SK-MEL-5 (cell line): ENCODE results near the gene TGIF1. TPM values are rescaled to one million over a fixed set of nuclear protein-coding genes. Genes with fewer than 3 reads are reported as not detected.
"Not testable (repeated sequence)": the region's sequence is repeated elsewhere in the genome, so short reads cannot be mapped to it uniquely, and the experiment has no call there.

ENCODE experiments used
- DNase-seq: peaks from one replicate; pipeline ENCODE4 v3.0.0-alpha.2; 2016; ENCODE audit warnings: low read depth, low spot score
- in situ Hi-C: cut with HindIII; loops from 2 replicates; pipeline ENCODE4 v1.10.0; 2016; ENCODE audit warnings: low sequenced_read_pairs, high pct_unique_total_duplicates, low pct_unique_long_range_greater_than_20kb
- total RNA-seq: library from RNA; depleted of rRNA; stranded (reverse); fragments of >200 nt; shearing (Covaris generic); gene quantifications from 2 replicates; pipeline ENCODE4 v1.2.3, GENCODE V29; 2014

Gene TGIF1
- total RNA-seq, 1 experiment from 2014 or later, result 210 TPM

DNA sequence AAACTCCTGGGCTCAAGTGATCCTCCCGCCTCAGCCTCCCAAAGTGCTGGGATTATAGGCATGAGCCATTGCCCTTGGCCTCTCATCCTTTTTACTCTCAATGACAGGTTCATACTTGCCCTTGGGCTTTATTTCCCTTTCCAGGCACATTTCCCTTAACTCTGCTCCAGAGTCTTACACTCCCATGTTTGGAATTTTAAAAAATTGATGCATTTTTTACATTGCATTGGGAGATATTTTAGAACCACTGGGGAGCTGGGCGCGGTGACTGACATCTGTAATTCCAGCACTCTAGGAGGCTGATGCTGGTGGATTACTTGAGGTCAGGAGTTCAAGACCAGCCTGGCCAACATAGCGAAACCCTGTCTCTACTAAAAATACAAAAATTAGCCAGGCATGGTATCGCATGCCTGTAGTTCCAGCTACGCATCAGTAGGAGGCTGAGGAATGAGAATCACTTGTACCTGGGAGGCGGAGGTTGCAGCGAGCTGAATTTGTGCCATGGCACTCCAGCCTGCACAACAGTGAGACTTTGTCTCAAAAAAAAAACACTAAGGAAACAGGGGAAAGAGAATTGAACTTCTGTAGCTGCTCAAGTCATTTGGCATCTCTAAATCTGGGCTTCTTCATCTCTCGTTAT lies 18.2 kb downstream of the TGIF1 start:
- no peak for DNase-seq
- in situ Hi-C loops, result no loop called here

DNA sequence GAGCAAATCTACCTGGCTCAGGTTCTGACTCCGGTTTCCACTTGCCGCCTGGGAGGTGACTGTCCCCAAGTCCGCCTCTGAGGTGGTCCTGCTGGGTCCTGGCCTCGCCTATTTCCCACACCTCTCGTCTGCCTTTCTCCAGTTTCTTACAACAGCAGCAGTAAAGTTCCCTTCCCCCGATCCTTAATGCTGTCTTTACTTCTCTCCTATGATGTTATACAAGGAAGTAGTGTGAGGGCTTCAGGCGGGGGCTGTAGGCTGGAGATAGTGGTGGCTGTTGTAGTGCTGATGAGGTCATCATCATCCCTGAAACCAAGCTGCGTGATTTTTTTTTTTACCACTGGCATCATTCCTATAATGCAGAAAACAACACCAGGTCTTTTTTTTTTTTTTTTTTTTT lies 18.9 kb downstream of the TGIF1 start:
- in situ Hi-C loops, result no loop called here
- DNase-seq, result peak; percentile 82

DNA sequence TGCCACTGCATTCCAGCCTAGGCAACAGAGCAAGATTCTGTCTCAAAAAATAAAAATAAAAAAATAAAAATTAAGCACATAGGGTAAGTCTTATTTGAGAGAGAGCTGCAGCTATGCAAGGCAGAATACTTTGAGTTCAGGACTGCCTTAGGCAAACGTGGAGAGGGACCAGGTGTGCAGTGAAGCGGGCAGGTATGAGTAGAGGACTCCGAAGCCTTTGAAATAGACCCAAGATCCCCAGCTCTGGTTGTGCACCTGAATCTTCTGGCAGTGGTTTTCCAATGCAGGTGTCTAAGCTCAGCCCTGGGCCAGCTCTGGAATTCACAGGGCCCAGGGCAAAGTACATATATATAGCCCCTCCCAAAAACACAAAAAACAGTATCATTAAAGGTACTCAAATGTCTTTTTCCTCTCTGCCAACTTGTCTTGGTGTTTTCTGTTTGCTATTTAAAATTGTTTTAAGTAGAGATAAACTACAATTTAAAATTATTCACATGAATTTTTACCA lies 21.2 kb downstream of the TGIF1 start:
- in situ Hi-C loops, result no loop called here
- DNase-seq, result no peak

DNA sequence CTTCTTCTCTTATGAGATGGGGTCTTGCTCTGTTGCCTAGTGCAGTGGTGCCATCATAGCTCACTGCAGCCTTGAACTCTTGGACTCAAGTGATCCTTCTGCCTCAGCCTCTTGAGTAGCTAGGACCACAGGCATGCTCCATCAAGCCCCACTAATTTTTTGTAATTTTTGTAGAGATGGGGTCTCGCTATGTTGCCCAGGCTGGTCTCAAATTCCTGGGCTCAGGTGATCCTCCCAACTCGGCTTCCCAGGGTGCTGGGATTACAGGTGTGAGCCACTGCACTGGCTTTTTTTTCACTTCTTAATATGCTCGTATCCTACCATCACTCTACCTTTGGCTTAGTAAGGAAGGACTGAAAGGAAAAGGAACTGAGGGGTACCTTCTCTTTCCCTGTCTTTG lies 22.1 kb downstream of the TGIF1 start:
- in situ Hi-C loops, DNase-seq: not testable (repeated sequence)

DNA sequence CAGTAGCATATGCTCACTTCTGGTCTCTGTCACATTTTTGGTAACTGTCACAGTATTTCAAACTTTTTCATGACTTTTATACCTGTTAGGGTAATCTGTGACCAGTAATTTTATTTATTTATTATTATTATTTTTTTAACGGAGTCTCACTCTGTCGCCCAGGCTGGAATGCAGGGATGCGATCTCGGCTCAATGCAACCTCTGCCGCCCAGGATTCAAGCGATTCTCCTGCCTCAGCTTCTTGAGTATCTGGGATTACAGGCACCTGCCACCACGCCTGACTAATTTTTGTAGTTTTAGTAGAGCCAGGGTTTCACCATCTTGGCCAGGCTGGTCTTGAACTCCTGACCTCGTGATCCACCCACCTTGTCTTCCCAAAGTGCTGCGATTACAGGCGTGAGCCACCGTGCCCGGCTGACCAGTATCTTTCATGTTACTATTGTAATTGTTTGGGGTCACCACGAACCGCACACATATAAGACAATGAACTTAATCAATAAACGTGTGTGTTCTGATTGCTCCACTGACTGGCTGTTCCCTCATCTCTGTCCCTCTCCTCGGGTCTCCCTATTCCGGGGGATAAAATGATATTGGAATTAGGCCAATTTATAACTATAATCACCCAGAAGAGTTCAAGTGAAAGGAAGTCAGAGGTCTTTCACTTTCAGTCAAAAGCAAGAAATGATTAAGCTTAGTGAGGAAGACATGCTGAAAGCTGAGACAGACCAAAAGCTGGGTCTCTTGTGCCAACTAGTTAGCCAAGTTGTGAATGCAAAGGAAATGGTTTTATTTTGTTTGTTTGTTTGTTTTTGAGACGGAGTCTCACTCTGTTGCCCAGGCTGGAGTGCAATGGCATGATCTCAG lies 22.9 kb downstream of the TGIF1 start:
- in situ Hi-C loops, result no loop called here
- no peak for DNase-seq

DNA sequence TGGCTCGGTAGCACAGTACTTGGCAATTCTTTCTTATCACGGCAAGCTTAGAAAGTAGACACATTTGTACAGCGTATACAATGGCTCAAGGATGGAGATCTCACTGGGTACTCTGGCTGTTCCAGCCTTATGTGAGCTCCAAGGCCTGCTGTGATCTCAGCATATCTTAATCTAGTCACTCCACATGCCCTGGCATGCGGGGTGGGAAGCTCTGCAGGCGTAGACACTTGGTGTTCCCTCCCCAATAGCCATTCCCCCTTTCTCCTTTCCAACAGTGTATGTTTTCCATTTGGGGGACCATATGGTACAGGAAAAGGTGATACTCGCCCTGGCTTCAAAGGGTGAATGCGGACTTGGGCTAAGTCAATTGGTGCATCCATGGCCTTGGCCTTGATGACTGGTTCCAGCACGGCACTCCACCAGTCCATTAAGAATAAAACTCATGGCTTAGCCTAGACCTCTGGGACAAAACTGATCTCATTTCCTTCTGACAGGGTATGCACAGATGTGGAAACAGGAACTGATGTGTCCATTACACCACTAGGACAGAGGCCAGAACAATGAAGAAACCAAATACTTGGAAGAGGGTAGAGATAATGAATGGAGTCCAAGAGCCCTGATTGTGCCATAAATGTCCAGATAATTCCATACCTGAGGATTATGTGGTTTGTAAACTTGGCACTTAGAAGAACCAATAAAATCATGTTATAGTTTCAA lies 28.4 kb downstream of the TGIF1 start:
- DNase-seq, result no peak
- in situ Hi-C loops, result no loop called here

DNA sequence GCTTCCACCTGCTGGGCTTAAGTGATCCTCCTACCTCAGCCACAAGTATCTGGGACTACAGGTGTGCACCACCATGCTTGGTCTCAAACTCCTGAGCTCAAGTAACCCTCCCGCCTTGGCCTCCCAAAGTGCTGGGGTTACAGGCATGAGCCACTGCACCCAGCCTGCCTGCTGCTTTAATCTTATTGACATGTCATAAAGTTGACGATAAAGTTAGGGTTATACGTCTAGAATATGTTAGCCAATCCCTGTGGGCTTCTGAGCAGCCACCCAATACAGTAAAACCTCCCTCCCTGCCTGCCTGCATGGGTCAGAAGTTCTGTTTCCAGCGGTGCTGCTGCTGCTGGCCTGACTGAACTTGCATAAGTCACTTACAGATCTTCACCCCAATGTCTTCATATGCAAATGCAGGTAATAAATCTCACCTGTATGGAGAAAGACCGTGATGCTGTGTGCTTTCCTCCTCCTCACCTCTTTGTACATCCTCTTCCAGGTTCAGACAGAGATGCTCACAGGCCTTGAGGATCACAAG lies 30.1 kb downstream of the TGIF1 start:
- DNase-seq, result no peak
- in situ Hi-C loops, result no loop called here

DNA sequence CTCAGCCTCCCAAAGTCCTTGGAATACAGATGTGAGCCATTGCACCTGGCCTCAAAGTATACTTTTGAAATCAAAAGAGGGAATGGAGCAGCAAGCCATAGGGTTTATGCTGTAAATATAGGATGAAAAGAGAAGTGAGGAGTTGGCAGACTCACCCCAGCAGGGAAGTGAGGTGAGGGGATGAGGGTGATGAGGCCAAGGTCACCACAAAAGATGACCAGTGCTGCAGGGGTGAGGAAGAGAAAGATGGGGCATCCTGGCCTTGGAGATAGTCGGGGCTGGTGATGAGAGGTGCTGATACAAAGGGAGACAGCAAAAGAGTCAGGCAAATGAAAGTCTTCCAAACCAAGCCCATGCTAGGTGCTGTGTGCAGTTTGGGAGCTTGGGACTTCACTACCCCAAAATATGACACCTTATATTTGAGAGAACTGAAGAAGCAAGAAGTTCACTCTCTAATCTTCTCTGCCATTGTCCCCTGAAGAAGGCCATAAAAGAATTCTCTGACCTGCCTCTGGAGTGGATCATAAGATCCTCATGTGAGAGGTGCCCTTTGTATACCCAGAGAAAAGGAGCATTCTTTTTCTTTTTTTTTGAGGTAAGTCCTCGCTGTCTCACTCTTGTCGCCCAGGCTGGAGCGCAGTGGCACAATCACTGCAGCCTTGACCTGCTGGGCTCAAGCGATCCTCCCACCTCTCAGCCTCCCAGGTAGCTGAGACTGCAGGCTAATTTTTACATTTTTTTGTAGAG lies 31.0 kb downstream of the TGIF1 start:
- in situ Hi-C loops, result no loop called here
- DNase-seq, result peak; percentile 60

DNA sequence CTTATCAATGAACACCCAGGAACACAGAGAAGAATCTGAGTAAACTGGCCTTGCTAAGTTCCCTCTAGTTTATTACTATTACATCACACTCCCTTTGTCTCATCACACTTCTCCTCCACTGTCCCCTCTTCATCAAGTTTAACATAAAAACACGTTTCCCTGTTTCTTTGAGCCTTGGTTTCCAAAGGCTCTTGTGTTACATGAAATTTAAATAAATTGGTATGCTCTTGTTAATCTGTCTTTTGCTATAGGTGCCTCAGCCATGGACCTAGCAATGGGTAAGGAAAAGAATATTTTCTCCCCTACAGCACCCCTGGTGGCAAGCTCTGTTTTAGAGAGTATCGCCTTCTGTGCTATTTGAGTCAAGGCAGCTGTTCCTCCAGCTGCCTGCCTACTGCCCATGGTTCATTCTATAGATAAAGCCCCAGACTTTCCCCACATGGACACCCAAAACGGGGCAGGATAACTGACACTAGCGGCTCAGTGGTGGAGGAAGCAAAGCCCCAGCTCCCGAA lies 31.8 kb downstream of the TGIF1 start:
- DNase-seq, result peak; percentile 77
- in situ Hi-C loops, result no loop called here

DNA sequence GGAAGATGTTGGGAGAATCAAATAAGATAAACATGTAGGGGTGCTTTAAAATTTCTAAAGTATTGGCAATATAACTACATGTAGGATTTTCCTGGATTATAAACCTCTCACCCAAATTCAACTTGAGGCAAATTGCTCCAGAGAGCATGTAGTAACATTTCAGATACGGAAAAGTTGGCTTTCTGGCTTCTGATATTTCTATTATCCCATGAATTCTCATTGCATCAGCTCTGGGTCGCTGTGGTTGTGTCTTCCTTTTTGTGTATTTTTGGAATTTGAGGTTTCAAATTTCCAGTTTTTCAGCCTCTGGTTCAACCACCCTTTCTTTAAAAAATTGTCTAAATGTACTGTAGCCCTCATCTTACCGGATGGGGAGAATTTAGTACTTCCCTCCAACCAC lies 32.3 kb downstream of the TGIF1 start:
- in situ Hi-C loops, result no loop called here
- no peak for DNase-seq

DNA sequence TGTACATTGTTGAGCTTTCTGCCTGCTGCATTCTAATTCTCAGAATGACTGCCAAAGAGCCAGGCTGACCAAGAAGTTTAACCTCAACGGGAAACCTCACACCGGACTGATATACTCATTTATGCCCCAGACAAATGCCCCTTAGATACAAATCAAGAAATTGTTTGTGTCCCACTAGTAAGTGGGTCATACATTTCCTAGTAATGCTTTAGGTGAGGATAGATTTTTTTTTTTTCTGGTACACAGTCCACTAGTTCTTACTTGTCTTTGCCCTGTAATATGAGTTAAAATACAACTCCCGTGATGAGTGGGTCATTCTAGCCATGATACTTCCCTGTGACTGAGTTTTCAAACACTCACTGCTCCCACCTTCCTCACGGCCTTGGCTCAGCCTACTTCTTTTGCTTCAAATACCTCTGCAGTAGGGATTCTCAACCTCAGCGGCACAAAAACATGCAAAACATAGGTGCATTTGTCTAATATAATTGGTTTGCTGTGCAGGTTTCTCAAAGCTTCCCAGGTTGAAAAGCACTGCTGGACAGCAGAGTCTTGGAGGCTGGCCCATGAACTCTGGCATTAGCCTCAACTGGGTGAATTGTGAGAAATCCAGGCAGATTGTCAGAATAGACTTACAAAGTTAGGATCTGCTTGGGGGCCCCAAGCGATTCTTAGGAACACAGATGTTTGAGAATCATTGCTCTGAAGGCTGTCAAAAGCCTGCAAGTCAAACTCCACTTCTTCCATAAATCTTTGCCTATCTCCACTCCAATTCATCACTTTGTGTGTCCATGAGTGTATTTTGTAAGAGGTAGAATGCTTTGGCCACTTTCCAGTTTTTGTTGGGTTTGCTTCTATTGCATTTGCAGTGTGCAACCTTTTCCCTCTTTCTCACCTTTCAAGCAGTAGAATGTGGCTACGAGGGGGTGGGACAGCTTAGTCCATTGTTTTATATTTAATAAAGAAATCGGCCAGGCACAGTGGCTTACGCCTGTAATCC lies 35.5 kb downstream of the TGIF1 start:
- in situ Hi-C loops, result no loop called here
- no peak for DNase-seq

DNA sequence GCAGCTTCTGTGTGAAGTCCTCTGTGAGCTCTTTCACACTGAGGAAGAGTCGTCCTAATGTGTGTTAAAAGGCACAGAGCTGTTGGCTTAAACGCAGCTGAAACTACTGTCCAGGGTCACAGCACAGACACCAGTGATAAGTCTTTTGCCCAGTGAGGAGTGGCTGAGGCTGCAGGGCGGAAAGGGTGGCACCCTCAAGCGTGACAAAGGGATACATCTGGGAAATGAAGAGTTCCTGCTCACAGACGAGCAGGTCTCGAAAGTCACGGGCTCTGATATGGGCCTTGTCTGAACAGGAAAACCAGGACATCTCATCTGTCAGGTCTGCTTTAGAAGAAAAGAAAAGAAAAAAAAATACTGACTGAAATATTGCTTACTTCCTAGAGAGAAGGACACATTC lies 36.5 kb downstream of the TGIF1 start:
- in situ Hi-C loops, result no loop called here
- no peak for DNase-seq

DNA sequence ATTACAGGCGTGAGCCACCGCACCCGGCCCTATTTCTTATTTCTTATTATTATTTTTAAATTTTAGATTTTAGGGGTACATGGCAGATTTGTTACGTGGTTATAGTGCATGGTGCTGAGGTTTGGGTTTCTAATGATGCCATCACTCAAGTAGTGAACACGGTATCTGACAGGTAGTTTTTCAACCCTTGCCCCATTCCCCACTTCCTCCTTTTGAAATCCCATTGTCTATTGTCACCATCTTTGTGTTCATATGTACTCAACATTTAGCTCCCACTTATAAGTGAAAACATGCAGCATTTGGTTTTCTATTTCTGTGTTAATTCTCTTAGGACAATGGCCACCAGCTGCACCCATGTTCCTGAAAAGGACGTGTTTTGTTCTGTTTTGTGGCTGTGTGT lies 39.5 kb downstream of the TGIF1 start:
- no peak for DNase-seq
- in situ Hi-C loops, result no loop called here

DNA sequence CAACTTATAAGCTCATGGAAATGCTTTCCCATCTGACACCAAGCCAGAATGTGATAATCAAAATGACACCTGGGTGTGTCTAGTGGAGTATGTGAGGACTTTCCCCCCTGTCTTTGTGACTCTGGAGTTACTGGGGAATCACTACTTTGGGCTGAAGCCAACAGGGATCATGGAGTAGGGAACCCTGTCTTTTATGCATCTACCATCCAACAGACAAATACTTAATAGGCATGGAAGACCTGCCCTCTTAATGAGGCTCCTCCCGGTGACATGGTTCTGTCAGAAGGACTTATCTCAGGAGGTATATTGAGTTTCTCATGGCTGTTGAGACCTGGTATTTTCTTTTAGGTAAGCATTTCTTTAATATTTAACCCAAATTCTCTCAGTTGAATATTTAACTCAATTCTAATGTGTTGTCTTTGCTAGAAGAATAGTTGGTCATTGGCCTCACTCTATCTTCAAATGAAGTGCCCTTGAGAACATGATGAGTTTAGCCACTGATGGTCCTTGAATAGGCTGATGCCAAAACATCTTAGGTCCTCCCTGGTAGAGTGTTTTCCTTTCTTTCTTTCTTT lies 42.1 kb downstream of the TGIF1 start:
- in situ Hi-C loops, result no loop called here
- no peak for DNase-seq

DNA sequence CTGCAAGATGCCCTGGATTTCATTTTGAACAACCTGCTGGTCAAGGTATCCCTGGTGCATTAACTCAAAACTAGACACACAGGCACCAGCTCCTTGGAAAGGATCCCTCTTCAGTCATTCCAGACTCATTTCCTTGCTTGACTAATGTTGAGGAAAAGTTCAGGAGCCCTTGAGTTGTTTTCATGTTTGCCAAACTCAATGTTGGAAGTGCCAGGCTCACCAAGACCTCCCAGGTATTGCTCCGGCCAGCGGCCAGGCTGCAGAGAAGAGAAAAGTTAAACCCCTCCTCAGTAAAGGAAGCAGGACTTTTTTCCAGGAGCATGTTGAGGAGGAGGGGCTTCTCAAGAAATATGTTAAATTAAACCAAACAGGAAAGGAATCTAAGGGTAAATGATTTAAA lies 42.7 kb downstream of the TGIF1 start:
- in situ Hi-C loops, result no loop called here
- DNase-seq, result no peak
